Osteoblast (primary cell): ENCODE data around the gene CC2D1A. TPM values are rescaled to one million over a fixed set of nuclear protein-coding genes. Genes with fewer than 3 reads are reported as not detected.

Source experiments
- DNase-seq: peaks from one replicate; pipeline ENCODE4 v3.0.0; 2011; ENCODE audit warnings: low spot score, mixed read lengths; ENCODE audit not compliant: insufficient read length; ENCODE audit errors: missing footprints
- H2AFZ ChIP-seq: 2 replicates; pipeline ENCODE4 v1.6.0; 2011; ENCODE audit warnings: mild to moderate bottlenecking, low read length
- H3K27ac ChIP-seq: 2 replicates; pipeline ENCODE4 v1.5.1; 2011; ENCODE audit warnings: mild to moderate bottlenecking, low read depth, low read length, moderate library complexity
- H3K27me3 ChIP-seq: 2 replicates; pipeline ENCODE4 v1.6.0; 2012; ENCODE audit warnings: mild to moderate bottlenecking, control low read depth, inconsistent platforms, low read length, moderate library complexity; ENCODE audit not compliant: insufficient read depth
- H3K36me3 ChIP-seq: 2 replicates; pipeline ENCODE4 v1.5.1; 2011; ENCODE audit warnings: mild to moderate bottlenecking, low read length, control low read depth, moderate library complexity; ENCODE audit not compliant: insufficient read depth
- H3K4me1 ChIP-seq: 2 replicates; pipeline ENCODE4 v1.5.1; 2011; ENCODE audit warnings: mild to moderate bottlenecking, low read length, control low read depth, moderate library complexity; ENCODE audit not compliant: insufficient read depth
- H3K4me2 ChIP-seq: 2 replicates; pipeline ENCODE4 v1.6.0; 2011; ENCODE audit warnings: mild to moderate bottlenecking, low read length; ENCODE audit not compliant: insufficient read depth
- H3K4me3 ChIP-seq: fragments of 200-600 bp; sonication (generic); 3 replicates; pipeline ENCODE4 v1.5.1; 2012; ENCODE audit warnings: mild to moderate bottlenecking, low read length, inconsistent platforms; ENCODE audit not compliant: insufficient read depth
- H3K79me2 ChIP-seq: 2 replicates; pipeline ENCODE4 v1.6.0; 2012; ENCODE audit warnings: mild to moderate bottlenecking, low read length, control low read depth, inconsistent platforms; ENCODE audit not compliant: insufficient read depth
- H3K9me3 ChIP-seq: 2 replicates; pipeline ENCODE4 v1.5.1; 2011; ENCODE audit warnings: low read depth, low read length, control low read depth
- H4K20me1 ChIP-seq: 2 replicates; pipeline ENCODE4 v1.6.0; 2012; ENCODE audit warnings: mild to moderate bottlenecking, low read length, control low read depth; ENCODE audit not compliant: insufficient read depth
- CTCF ChIP-seq: IDR thresholded peaks from 2 replicates; pipeline ENCODE4 v1.5.1; 2011; ENCODE audit warnings: mild to moderate bottlenecking, low read depth, low read length, moderate library complexity; ENCODE audit errors: extremely low read depth
- total RNA-seq: library from RNA; depleted of rRNA; stranded (reverse); fragments of >200 nt; gene quantifications from 2 replicates; pipeline ENCODE4 v1.2.3, GENCODE V29; 2012

CC2D1A gene
- total RNA-seq, 1 donor: 19.2 TPM

DNA sequence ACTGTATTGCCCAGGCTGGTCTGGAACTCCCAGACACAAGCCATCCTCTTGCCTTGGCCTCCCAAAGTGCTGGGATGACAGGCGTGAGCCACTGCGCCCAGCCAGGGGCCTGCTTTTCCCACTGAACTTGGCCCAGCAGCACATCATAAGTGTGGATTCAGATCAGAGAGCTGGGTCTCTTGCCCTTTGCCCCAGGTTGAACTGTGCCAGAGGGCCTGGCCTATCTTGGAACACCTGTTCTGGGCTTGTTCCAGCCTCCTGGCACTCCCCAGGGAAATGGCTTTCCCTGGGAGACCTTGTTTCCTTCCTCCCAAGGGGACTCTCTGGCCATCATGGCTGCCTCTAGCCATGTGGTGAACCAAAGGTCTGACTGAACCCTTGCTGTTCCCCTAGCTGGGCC, 3.4 kb downstream of the CC2D1A start:
- Histone ChIP-seq H3K79me2 (no peaks in the 10 kb centered on the region), H4K20me1 (no peaks in the 10 kb centered on the region), H3K4me2 (no peak overlapping the region), H3K27ac (no peak overlapping the region), H3K9me3 (no peaks in the 10 kb centered on the region), H3K27me3 (no peaks in the 10 kb centered on the region), H2AFZ (no peak overlapping the region), H3K4me3 (no peak overlapping the region), H3K4me1 (peaks cover 4% of the 10 kb centered on the region), H3K36me3 (peaks cover 4% of the 10 kb centered on the region)
- no peak for DNase-seq
- TF ChIP-seq CTCF: no peak

- DNase-seq: peak; percentile 50
- Histone ChIP-seq H3K27me3 (no peaks in the 10 kb centered on the region), H3K4me3 (no peak overlapping the region), H2AFZ (no peak overlapping the region), H3K36me3 (peaks cover 7% of the 10 kb centered on the region), H3K4me2 (no peak overlapping the region), H4K20me1 (no peaks in the 10 kb centered on the region), H3K9me3 (no peaks in the 10 kb centered on the region), H3K79me2 (no peaks in the 10 kb centered on the region), H3K27ac (no peak overlapping the region), H3K4me1 (no peaks in the 10 kb centered on the region)
- no peak for TF ChIP-seq CTCF
Measured at GRCh38 chr19:13913352-13913751, 7.4 kb downstream of the CC2D1A start.

GRCh38 chr19:13914777-13915176, 8.8 kb downstream of the CC2D1A start:
- Histone ChIP-seq H3K27me3 (no peaks in the 10 kb centered on the region), H3K27ac (no peak overlapping the region), H3K4me3 (no peak overlapping the region), H3K36me3 (peaks cover 10% of the 10 kb centered on the region), H4K20me1 (no peaks in the 10 kb centered on the region), H3K4me1 (no peaks in the 10 kb centered on the region), H3K79me2 (no peaks in the 10 kb centered on the region), H3K4me2 (no peak overlapping the region), H2AFZ (no peak overlapping the region), H3K9me3 (no peaks in the 10 kb centered on the region)
- TF ChIP-seq CTCF: no peak
- DNase-seq: no peak

GRCh38 chr19:13917888-13918406, 11.9 kb downstream of the CC2D1A start:
- no peak for TF ChIP-seq CTCF
- no peak overlapping the region for H2AFZ ChIP-seq
- peaks cover 27% of the 10 kb centered on the region for H3K36me3 ChIP-seq

More at GRCh38 chr19:13917888-13918406, 11.9 kb downstream of the CC2D1A start:
- Histone ChIP-seq H3K4me2 (no peak overlapping the region), H3K27ac (no peak overlapping the region), H3K79me2 (no peaks in the 10 kb centered on the region), H3K9me3 (no peaks in the 10 kb centered on the region), H3K4me3 (no peak overlapping the region), H3K27me3 (no peaks in the 10 kb centered on the region), H3K4me1 (no peaks in the 10 kb centered on the region), H4K20me1 (no peaks in the 10 kb centered on the region)
- DNase-seq: no peak
